CD4-positive, alpha-beta memory T cell (primary cell): ENCODE data around the gene TNIK. TPM values are rescaled to one million over a fixed set of nuclear protein-coding genes. Genes with fewer than 3 reads are reported as not detected.
A peak's percentile ranks its signal among the peaks of the same experiment; 100 is the strongest.

Experiments
- CTCF ChIA-PET: fragments of 350-600 bp; sonication (Branson Sonifier 250); formaldehyde crosslinking; loops from one replicate; lab custom pipeline; 2021; ENCODE audit warnings: inconsistent platforms; ENCODE audit not compliant: partially characterized antibody; lab: Charles Lee
- POLR2A ChIA-PET: fragments of 350-600 bp; sonication (Branson Sonifier 250); formaldehyde crosslinking; loops from one replicate; lab custom pipeline; 2021; ENCODE audit not compliant: partially characterized antibody; lab: Charles Lee
- DNase-seq, 5 donors: peaks; one replicate each; pipeline versions ENCODE4 v3.0.0 to v3.0.0-alpha.2; 2020 to 2022; ENCODE audit warnings: mixed read lengths in 1 of 5
- H3K27ac ChIP-seq: one replicate; pipeline ENCODE4 v1.7.0; 2013; ENCODE audit warnings: low read depth, low read length
- H3K27me3 ChIP-seq: 2 replicates; pipeline ENCODE4 v1.7.0; 2013; ENCODE audit warnings: mild to moderate bottlenecking, low read length, moderate library complexity; ENCODE audit not compliant: insufficient read depth
- H3K36me3 ChIP-seq: 2 replicates; pipeline ENCODE4 v1.7.0; 2013; ENCODE audit warnings: mild to moderate bottlenecking, low read length, moderate library complexity; ENCODE audit not compliant: insufficient read depth
- H3K4me1 ChIP-seq: 2 replicates; pipeline ENCODE4 v1.7.0; 2013; ENCODE audit warnings: mild to moderate bottlenecking, low read length, moderate library complexity; ENCODE audit not compliant: insufficient read depth
- H3K4me3 ChIP-seq, 2 donors: one replicate each; pipeline ENCODE4 v1.7.0; 2013; ENCODE audit warnings: low read length in 2 of 2, mild to moderate bottlenecking in 1 of 2
- H3K9me3 ChIP-seq, 2 donors: one replicate each; pipeline ENCODE4 v1.7.0; 2013; ENCODE audit warnings: low read length in 2 of 2, control low read depth in 1 of 2; ENCODE audit not compliant: control insufficient read depth in 1 of 2
- H3K27ac Mint-ChIP-seq, 7 donors: one replicate each; pipeline ENCODE4 v1.8.0; 2020 to 2021; ENCODE audit warnings: mixed read lengths in 7 of 7, mild to moderate bottlenecking in 6 of 7, inconsistent platforms in 3 of 7, moderate library complexity in 3 of 7
- H3K27me3 Mint-ChIP-seq, 2 donors: one replicate each; pipeline ENCODE4 v1.8.0; 2020 to 2021; ENCODE audit warnings: mixed read lengths in 2 of 2
- H3K36me3 Mint-ChIP-seq, 2 donors: one replicate each; pipeline ENCODE4 v1.8.0; 2020 to 2021; ENCODE audit warnings: mixed read lengths in 2 of 2, inconsistent platforms in 1 of 2, mild to moderate bottlenecking in 1 of 2
- H3K4me1 Mint-ChIP-seq, 4 donors: one replicate each; pipeline ENCODE4 v1.8.0; 2020 to 2021; ENCODE audit warnings: mixed read lengths in 4 of 4, mild to moderate bottlenecking in 1 of 4
- H3K4me3 Mint-ChIP-seq, 8 donors: one replicate each; pipeline ENCODE4 v1.8.0; 2020 to 2021; ENCODE audit warnings: mixed read lengths in 8 of 8, mild to moderate bottlenecking in 7 of 8, moderate library complexity in 6 of 8, inconsistent platforms in 3 of 8
- H3K9me3 Mint-ChIP-seq, 8 donors: one replicate each; pipeline ENCODE4 v1.8.0; 2020 to 2021; ENCODE audit warnings: mixed read lengths in 8 of 8, mild to moderate bottlenecking in 5 of 8, inconsistent platforms in 3 of 8, moderate library complexity in 1 of 8
- intact Hi-C: fragments of 100-400 bp; cut with micrococcal nuclease; formaldehyde crosslinking; loops from one replicate; pipeline ENCODE4 v1.15.1; 2023
- polyA plus RNA-seq, 2 donors: library from polyadenylated mRNA; unstranded; fragments of 300-500 nt; fragmentation: Illumina TruSeq; gene quantifications; one replicate each; pipeline ENCODE4 v1.2.3, GENCODE V29; 2021
- total RNA-seq, 2 experiments: library from RNA; stranded (reverse); gene quantifications; one replicate each; pipeline ENCODE4 v1.2.3, GENCODE V29; 2021

TNIK gene
- total and polyA plus RNA-seq, 4 experiments from 2014 or later: 14.6 to 93.5 (median 58.1) TPM

DNA sequence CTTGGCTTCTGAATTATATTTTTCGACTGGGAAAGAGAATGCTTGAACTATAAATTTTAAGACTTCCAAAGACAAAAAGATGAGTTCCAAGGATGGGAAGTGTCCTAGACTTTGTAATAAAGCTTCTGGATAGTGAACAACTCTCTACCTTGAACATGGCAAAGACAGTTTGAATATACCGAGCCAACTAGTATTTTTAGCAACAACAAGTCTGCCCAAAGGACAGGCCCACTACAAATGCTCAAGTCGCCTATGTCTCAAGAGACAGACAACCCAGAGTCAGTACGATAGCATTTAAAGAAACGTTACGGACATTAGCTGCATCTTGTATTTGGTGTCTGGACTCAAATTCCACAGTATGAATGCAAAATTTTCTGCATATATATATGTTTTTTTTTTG, 258.4 kb downstream of the TNIK start:
- Histone ChIP-seq H3K36me3 (peaks cover 5% of the 10 kb centered on the region), H3K4me3 (no peak overlapping the region), H3K27ac (no peak overlapping the region), H3K9me3 (no peaks in the 10 kb centered on the region), H3K27me3 (no peaks in the 10 kb centered on the region), H3K4me1 (no peaks in the 10 kb centered on the region)
- Mint-ChIP-seq H3K36me3 (peaks cover 51 to 70% of the 10 kb centered on the region in 2 donors), H3K4me3 (no peak overlapping the region), H3K27ac (no peak overlapping the region), H3K4me1 (peaks cover 10 to 20% (median 16%) of the 10 kb centered on the region in 4 donors), H3K9me3 (peaks cover 0 to 3% (median 0%) of the 10 kb centered on the region in 8 donors), H3K27me3 (no peaks in the 10 kb centered on the region)
- ChIA-PET CTCF (interaction anchor here (0.8 to 0.9 kb wide), 2 partner anchors 14 to 128 kb away, joined by 3 to 4 read pairs; no protein-coding TSS in a partner anchor), POLR2A (interaction anchor here (1.3 kb wide), 1 partner anchor 137 kb away, joined by 3 read pairs; no protein-coding TSS in a partner anchor)
- intact Hi-C loops: no loop called here
- no peak for DNase-seq

DNA sequence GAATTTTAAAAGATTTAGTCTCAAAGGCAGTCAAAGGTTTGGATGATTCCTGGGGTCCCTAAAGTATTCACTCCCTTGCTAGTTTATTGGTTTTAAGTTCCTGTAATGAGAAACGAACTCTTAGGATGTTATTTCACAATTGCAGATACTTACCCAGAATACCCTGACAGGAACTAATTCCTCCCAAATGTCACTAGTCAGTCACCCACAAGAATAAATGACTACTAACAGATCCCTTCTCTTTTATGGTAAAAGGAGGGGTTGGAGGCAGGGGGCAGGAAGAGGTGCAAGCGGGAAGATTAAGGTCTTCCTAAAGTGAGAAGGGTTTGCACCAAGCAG, 259.5 kb downstream of the TNIK start:
- POLR2A ChIA-PET: no interaction called here
- DNase-seq: no peak
- Histone ChIP-seq H3K4me1 (no peaks in the 10 kb centered on the region), H3K4me3 (no peak overlapping the region), H3K27me3 (no peaks in the 10 kb centered on the region), H3K9me3 (no peaks in the 10 kb centered on the region), H3K27ac (no peak overlapping the region), H3K36me3 (peaks cover 3% of the 10 kb centered on the region)
- Mint-ChIP-seq H3K4me3 (no peak overlapping the region), H3K27me3 (no peaks in the 10 kb centered on the region), H3K4me1 (peaks cover 14 to 19% (median 17%) of the 10 kb centered on the region in 4 donors), H3K9me3 (peaks cover 0 to 3% (median 0%) of the 10 kb centered on the region in 8 donors), H3K36me3 (peaks cover 42 to 65% of the 10 kb centered on the region in 2 donors), H3K27ac (no peak overlapping the region)
- CTCF ChIA-PET: no interaction called here
- intact Hi-C loops: no loop called here

DNA sequence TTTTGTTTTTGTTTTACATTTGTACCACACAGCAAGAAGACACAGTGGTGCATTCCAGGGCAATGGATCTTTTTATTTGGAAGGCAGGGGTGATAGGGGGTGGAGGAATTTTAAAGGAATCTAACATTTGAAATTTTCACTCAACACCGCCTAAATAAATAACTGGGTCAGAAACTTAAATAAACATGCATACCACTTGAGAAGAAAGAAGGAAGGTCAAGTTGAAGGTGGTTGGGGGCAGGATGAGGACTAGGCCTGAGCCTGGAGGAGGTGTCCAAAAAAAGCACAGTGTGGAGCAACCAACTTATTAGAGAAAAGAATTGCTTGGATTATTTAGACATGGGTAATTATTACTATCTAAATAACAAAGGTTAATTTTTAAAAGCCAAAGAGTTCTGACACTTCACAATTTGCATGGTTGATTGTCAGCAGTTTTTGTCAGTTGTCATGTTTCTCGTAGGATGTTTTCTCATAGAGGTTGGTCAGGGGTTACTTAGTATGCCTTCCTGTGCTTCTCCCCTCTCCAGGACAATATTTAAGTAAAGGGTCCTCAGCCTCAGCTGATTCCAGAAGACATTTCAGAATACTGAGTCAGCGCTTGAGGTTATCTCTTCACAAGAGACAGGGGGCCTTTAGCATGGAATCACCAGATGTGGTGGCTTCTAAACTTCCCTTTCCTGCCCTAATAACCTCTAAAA, 260.0 kb downstream of the TNIK start:
- Histone ChIP-seq H3K36me3 (no peaks in the 10 kb centered on the region), H3K27me3 (no peaks in the 10 kb centered on the region), H3K27ac (no peak overlapping the region), H3K4me3 (no peak overlapping the region), H3K4me1 (no peaks in the 10 kb centered on the region), H3K9me3 (no peaks in the 10 kb centered on the region)
- CTCF ChIA-PET: no interaction called here
- Mint-ChIP-seq H3K4me3 (no peak overlapping the region), H3K9me3 (peaks cover 0 to 3% (median 0%) of the 10 kb centered on the region in 8 donors), H3K4me1 (peaks cover 12 to 16% (median 13%) of the 10 kb centered on the region in 4 donors), H3K27me3 (no peaks in the 10 kb centered on the region), H3K36me3 (peaks cover 37 to 60% of the 10 kb centered on the region in 2 donors), H3K27ac (peak overlapping the region in 2 of 7 donors; percentile 5 to 13)
- intact Hi-C loops: no loop called here
- no peak for DNase-seq
- POLR2A ChIA-PET: no interaction called here

DNA sequence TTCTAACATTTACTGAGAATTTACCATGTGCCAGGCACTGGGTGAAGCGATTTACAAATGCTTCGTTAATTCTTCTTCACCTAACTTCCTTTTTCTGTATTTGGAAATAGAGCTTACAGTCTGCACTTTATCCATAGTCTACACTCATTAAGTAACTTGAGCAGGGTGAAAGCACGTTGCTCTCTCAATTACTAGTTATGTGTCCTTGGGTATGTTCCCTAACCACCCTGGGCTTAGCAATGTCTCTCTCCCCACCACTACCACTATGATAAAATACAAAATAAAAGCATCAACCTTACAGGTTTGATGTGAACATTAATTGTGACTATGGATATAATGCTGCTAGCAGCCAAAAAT, 260.8 kb downstream of the TNIK start:
- no peak overlapping the region for H3K27ac Mint-ChIP-seq
- Histone ChIP-seq H3K4me1 (no peaks in the 10 kb centered on the region), H3K27ac (no peak overlapping the region), H3K27me3 (no peaks in the 10 kb centered on the region), H3K4me3 (no peak overlapping the region), H3K36me3 (no peaks in the 10 kb centered on the region), H3K9me3 (no peaks in the 10 kb centered on the region)
- H3K9me3 Mint-ChIP-seq: peaks cover 0 to 3% (median 0%) of the 10 kb centered on the region in 8 donors
- H3K4me3 Mint-ChIP-seq: no peak overlapping the region
- intact Hi-C loops: no loop called here
- POLR2A ChIA-PET: no interaction called here
- no peaks in the 10 kb centered on the region for H3K27me3 Mint-ChIP-seq
- peaks cover 31 to 53% of the 10 kb centered on the region in 2 donors for H3K36me3 Mint-ChIP-seq
- CTCF ChIA-PET: no interaction called here
- no peak for DNase-seq
- H3K4me1 Mint-ChIP-seq: peaks cover 6 to 15% (median 11%) of the 10 kb centered on the region in 4 donors

DNA sequence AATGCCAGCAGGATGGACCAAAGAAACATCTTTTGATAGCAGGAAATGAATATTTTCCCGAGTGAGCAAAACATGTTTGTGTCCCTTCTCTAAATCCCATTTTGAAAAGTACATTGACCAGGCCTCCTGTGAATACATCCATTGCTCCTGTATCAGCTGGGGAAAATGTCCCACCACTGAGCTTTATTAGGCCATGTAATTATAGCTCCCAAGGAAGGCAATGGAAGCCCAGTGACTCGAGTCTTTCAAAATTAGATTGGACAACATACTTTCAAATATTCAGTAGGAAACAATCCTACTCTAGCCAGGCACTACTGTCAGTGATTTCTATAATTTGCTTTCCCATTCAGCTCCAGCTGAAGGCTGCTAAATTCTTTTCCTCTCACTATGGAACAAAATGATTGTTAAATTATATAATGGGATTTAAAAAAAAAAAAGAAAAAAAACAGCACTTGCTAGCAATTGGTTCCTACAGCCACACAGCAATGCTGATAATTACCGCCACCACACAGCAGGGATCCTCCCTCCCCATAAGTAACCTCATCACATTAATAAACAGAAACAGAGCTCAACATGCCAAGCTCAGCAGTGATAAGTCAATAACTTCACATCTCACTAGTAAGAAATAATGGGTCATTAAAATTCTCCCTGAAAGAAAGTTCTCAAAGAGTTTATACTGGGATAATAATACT, 261.3 kb downstream of the TNIK start:
- H3K27ac ChIP-seq: no peak overlapping the region
- CTCF ChIA-PET: no interaction called here
- intact Hi-C loops: no loop called here
- POLR2A ChIA-PET: no interaction called here
- H3K4me3 ChIP-seq: no peak overlapping the region
- Mint-ChIP-seq H3K9me3 (peaks cover 0 to 2% (median 0%) of the 10 kb centered on the region in 8 donors), H3K27me3 (no peaks in the 10 kb centered on the region), H3K4me1 (peaks cover 6 to 14% (median 11%) of the 10 kb centered on the region in 4 donors), H3K27ac (peak overlapping the region in 2 of 7 donors; percentile 10 to 37), H3K36me3 (peaks cover 29 to 53% of the 10 kb centered on the region in 2 donors), H3K4me3 (no peak overlapping the region)
- H3K27me3 ChIP-seq: no peaks in the 10 kb centered on the region
- H3K4me1 ChIP-seq: no peaks in the 10 kb centered on the region
- H3K36me3 ChIP-seq: no peaks in the 10 kb centered on the region
- H3K9me3 ChIP-seq: no peaks in the 10 kb centered on the region
- DNase-seq: no peak

DNA sequence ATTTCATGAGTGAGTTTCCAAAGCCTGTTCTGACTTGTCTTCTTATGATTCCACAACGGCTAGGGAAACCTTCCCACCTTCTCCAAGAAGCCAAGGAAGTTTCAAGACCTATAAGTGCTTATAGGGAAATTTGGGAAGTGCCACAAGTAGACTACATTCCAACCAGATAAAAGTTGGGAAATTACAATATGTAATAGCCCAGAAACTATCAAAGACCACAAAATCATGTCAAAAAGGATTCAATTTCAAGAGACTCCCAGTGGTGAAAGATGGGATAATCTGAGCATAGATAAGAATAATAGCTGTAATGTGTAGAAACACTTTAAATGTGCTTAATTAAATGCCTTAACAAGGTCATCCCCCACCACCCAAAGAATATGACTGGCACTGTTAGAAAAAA, 264.5 kb downstream of the TNIK start:
- H3K4me3 Mint-ChIP-seq: no peak overlapping the region
- Histone ChIP-seq H3K27me3 (no peaks in the 10 kb centered on the region), H3K9me3 (no peaks in the 10 kb centered on the region), H3K4me3 (no peak overlapping the region), H3K27ac (no peak overlapping the region), H3K4me1 (no peaks in the 10 kb centered on the region), H3K36me3 (no peaks in the 10 kb centered on the region)
- peaks cover 30 to 54% of the 10 kb centered on the region in 2 donors for H3K36me3 Mint-ChIP-seq
- intact Hi-C loops: no loop called here
- peaks cover 8 to 13% (median 10%) of the 10 kb centered on the region in 4 donors for H3K4me1 Mint-ChIP-seq
- no peak for DNase-seq
- H3K27ac Mint-ChIP-seq: peak overlapping the region in 2 of 7 donors; percentile 22 to 53
- H3K27me3 Mint-ChIP-seq: no peaks in the 10 kb centered on the region
- peaks cover 0 to 2% (median 0%) of the 10 kb centered on the region in 8 donors for H3K9me3 Mint-ChIP-seq
- CTCF ChIA-PET: interaction anchor here (0.6 to 1.5 kb wide), 3 partner anchors 32 to 371 kb away, joined by 3 to 7 read pairs (median 4); no protein-coding TSS in a partner anchor
- POLR2A ChIA-PET: no interaction called here

DNA sequence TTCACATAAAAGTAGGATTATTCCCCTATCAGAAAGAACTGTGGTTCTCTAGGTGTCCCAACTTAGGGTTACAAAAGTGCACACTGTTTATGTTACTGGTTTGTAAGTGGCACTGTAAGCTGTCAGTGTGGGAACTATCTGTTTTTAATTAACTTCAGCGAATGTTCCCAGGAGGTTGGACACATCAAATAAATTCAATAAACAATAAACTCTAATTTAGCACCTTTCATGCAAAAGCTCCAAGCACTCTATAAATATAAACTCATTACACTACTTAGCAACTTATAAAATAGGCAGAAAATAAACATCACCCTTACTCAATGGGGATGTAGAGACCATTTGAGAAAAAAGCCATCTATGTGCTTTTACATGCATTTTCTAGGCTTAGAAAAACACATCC, 265.2 kb downstream of the TNIK start:
- CTCF ChIA-PET: no interaction called here
- intact Hi-C loops: no loop called here
- Histone ChIP-seq H3K27ac (no peak overlapping the region), H3K27me3 (no peaks in the 10 kb centered on the region), H3K9me3 (no peaks in the 10 kb centered on the region), H3K4me3 (no peak overlapping the region), H3K4me1 (no peaks in the 10 kb centered on the region), H3K36me3 (no peaks in the 10 kb centered on the region)
- DNase-seq: no peak
- Mint-ChIP-seq H3K4me1 (peaks cover 9 to 13% (median 11%) of the 10 kb centered on the region in 4 donors), H3K9me3 (no peaks in the 10 kb centered on the region), H3K27ac (no peak overlapping the region), H3K36me3 (peaks cover 32 to 57% of the 10 kb centered on the region in 2 donors), H3K4me3 (no peak overlapping the region), H3K27me3 (no peaks in the 10 kb centered on the region)
- POLR2A ChIA-PET: no interaction called here
